Measurements from ENCODE around the gene TFCP2L1.

The TFCP2L1 gene

DNA sequence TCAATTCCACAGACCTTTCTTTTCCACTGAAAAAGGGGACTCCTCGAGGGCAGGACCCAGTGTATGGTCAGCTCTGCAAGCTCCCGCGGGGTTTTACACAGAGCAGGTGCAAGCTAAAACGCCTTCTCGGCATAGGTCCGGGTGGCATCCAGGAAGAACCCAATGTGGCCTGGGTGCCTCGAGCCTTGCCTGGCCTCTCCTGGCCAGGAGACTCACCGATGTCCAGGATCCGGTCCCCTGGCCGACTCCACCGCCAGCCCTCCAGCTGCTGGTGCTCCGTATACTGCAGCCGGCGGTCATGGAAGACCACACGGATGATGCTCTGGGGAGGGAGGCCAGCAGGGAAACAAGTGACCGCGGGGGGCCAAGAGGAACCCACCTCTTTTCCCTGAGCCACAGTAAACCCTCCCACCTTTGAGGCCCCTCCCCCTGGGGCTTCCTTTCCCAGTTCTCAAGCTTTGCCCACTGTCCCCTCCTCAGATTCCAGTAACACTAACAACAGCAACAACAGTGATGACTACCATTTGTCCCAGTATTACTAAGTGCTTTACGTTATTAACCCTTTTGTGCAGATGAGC is 36.1 kb downstream of the TFCP2L1 start:
- DNase-seq (ENCODE audit: low read depth): no peak
- TF ChIP-seq, protein P1, sequence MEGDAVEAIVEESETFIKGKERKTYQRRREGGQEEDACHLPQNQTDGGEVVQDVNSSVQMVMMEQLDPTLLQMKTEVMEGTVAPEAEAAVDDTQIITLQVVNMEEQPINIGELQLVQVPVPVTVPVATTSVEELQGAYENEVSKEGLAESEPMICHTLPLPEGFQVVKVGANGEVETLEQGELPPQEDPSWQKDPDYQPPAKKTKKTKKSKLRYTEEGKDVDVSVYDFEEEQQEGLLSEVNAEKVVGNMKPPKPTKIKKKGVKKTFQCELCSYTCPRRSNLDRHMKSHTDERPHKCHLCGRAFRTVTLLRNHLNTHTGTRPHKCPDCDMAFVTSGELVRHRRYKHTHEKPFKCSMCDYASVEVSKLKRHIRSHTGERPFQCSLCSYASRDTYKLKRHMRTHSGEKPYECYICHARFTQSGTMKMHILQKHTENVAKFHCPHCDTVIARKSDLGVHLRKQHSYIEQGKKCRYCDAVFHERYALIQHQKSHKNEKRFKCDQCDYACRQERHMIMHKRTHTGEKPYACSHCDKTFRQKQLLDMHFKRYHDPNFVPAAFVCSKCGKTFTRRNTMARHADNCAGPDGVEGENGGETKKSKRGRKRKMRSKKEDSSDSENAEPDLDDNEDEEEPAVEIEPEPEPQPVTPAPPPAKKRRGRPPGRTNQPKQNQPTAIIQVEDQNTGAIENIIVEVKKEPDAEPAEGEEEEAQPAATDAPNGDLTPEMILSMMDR (conservative IDR thresholded peaks at IDR 0.05; ENCODE audit: control insufficient read depth, insufficient read depth, low read depth, low read length): no peak
- H3K4me3 ChIP-seq (ENCODE audit: control insufficient read depth, low read depth, low read length): no peak overlapping the region

GRCh38 chr2:121247971-121248370 is 37.0 kb downstream of the TFCP2L1 start:
- H3K4me3 ChIP-seq (ENCODE audit: control insufficient read depth, low read depth, low read length): no peak overlapping the region
- no peak for DNase-seq (ENCODE audit: low read depth)
- TF ChIP-seq, protein P1 (conservative IDR thresholded peaks at IDR 0.05; ENCODE audit: control insufficient read depth, insufficient read depth, low read depth, low read length): no peak

DNA sequence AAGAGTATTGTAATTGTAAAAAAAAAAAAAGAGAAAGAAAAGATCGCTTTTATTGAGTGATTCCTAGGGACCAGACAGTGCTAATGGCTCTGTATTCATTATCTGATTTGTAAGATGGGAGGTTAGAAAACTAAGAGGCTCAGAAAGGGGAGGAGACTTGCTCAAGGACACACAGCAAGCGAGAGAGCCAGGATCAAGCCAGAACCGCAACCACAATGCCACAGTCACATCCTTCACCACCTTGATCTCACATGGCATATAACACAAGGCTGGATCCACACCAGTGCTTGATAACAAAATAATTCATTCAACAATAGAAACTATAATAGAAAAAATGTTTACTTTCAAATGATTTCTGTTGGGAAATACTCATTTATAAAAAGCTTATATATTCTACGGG is 37.5 kb downstream of the TFCP2L1 start:
- no peak for DNase-seq (ENCODE audit: low read depth)
- TF ChIP-seq, protein P1 (conservative IDR thresholded peaks at IDR 0.05; ENCODE audit: control insufficient read depth, insufficient read depth, low read depth, low read length): no peak
- H3K4me3 ChIP-seq (ENCODE audit: control insufficient read depth, low read depth, low read length): no peak overlapping the region

- TF ChIP-seq, protein P1 (conservative IDR thresholded peaks at IDR 0.05; ENCODE audit: control insufficient read depth, insufficient read depth, low read depth, low read length): no peak
- no peak overlapping the region for H3K4me3 ChIP-seq (ENCODE audit: control insufficient read depth, low read depth, low read length)
- DNase-seq (ENCODE audit: low read depth): no peak
Observed at GRCh38 chr2:121246704-121247255, 38.2 kb downstream of the TFCP2L1 start.

DNA sequence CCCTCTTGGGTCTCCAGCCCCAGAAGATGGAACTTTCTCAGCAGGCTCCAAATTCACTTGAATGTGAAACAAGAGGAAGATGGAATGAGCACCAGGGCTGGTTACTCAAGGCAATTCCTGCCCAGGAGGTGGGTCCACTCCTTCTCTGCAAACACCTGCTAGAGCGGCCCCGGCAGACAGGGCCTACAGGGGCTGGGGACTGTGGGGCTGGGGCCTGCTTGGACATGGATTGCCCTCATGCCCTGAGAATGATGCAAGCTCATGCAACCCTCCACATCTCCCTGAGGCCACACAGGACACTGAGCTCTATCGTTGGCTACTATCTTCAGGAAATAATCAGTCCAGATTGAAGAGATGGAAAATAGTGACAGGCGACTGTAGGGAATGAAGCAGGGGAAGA is 39.1 kb downstream of the TFCP2L1 start:
- DNase-seq (ENCODE audit: low read depth): no peak
- no peak overlapping the region for H3K4me3 ChIP-seq (ENCODE audit: control insufficient read depth, low read depth, low read length)
- TF ChIP-seq, protein P1 (conservative IDR thresholded peaks at IDR 0.05; ENCODE audit: control insufficient read depth, insufficient read depth, low read depth, low read length): no peak

DNA sequence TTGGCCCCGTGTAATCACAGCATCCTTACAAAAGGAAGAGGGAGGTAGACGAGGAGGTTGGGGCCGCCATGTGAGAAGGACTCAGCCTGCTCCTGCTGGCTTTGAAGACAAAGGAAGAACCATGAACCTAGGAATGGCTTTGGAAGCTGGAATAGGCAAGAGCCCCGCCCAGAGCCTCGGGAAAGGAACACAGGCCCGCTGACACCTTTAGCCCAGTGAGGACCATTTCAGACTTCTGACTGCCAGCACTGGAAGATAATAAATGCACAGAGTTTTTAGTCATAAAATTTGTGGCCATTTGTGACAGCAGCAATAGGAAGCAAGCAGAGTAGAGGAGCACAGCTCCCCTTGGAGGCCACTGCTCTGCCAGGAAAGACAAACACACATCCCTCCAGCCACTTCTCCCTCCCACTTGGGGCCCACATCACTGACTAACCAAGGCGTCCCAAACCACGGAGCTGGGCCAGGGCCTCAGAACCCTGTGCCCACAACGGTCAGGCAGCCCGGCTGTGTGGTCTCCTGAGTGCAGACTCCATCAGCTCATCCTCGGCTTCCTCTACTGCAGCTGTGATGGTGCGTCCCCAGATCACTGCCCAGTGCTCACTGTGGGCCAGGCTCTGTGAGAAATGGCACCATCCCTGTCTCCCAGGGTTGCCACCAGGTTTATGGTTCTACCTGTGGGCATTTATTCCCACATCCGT is 39.7 kb downstream of the TFCP2L1 start:
- TF ChIP-seq, protein P1 (conservative IDR thresholded peaks at IDR 0.05; ENCODE audit: control insufficient read depth, insufficient read depth, low read depth, low read length): no peak
- no peak for DNase-seq (ENCODE audit: low read depth)
- H3K4me3 ChIP-seq (ENCODE audit: control insufficient read depth, low read depth, low read length): no peak overlapping the region

All from fibroblast of mammary gland (primary cell).